Activated T-cell treated with anti-CD3 and anti-CD28 coated beads for 24 hours (primary cell): ENCODE results near the gene PUS1.
"Not testable (repeated sequence)": the region's sequence is repeated elsewhere in the genome, so short reads cannot be mapped to it uniquely, and the experiment has no call there.

ENCODE experiments used
- DNase-seq: peaks from one replicate; pipeline ENCODE4 v3.0.0-alpha.2; 2020; ENCODE audit warnings: low read depth

The PUS1 gene

GRCh38 chr12:131960590-131961325, 31.7 kb downstream of the PUS1 start:
- not testable (repeated sequence) for DNase-seq

DNA sequence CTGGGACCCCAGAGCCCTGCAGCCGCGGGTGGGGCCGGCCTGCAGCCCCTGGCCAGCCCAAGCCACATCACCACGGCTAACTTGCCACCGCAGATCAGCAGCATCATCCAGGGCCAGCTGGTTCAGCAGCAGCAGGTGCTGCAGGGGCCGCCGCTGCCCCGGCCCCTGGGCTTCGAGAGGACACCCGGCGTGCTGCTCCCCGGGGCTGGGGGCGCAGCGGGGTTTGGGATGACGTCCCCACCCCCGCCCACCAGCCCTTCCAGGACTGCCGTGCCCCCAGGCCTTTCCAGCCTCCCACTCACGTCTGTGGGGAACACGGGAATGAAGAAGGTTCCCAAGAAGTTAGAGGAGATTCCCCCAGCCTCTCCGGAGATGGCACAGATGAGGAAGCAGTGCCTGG, 32.3 kb downstream of the PUS1 start:
- not testable (repeated sequence) for DNase-seq

DNA sequence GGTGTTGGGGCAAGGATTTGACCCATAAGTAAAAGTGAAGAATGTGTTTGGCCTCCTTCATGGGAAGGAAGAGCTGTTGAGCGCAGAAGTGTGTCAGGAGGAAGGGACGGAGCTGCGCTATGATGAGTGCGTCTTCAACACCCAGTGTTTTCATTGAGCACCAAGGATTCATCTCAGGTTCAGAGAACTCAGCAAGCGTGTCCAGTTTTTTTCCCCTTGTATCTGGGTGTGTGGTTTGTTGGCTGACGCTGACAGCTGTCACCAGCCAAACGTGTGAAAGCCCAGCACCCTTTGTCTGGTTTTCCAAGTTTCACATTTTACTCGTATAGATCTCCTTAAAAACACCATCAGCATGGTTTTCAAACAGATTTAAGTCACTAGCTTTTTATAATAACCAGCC, 33.0 kb downstream of the PUS1 start:
- no peak for DNase-seq

- DNase-seq, result no peak
These were observed 34.3 kb downstream of the PUS1 start for GRCh38 chr12:131963381-131963780.

DNA sequence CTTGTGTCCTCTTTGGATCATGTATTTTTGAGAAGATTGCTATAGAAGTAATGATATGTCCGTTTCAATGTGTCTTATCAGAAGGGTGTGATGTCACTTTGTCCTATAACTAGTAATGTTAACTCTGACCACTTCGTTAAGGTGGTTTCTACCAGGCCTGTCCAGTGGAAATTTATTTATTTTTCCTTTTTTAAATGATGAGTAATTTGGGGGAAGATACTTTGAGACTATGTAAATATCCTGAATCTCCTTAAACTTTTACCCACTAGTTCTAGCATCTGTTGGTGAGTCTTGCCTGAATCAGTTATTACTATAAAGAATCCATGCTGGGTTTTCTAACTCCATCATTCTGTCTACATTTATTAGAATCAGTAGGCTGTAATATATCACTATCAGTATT, 36.0 kb downstream of the PUS1 start:
- no peak for DNase-seq

DNA sequence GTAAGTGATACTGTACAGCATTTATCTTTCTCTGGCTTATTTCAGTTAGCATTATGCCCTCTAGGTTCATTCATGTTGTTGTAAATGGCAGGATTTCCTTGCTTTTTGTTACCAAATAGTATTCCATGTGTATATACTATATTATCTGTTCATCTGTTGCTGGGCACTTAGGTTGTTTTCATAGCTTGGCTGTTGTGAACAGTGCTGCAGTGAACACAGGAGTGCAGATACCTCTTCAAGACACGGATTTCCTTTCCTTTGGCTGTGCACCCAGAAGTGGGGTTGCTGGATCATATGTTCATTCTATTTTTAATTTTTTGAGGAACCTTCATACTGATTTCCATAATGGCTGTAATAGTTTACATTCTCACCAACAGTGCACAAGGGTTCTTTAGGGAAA, 42.1 kb downstream of the PUS1 start:
- DNase-seq, result no peak

- DNase-seq, result no peak
These were observed 46.2 kb downstream of the PUS1 start for GRCh38 chr12:131975228-131975627.

- no peak for DNase-seq
These were observed 50.5 kb downstream of the PUS1 start for GRCh38 chr12:131979606-131980005.

- DNase-seq, result no peak
These were observed 51.2 kb downstream of the PUS1 start for GRCh38 chr12:131980263-131980662.

- no peak for DNase-seq
These were observed 52.3 kb downstream of the PUS1 start for GRCh38 chr12:131981388-131981787.

DNA sequence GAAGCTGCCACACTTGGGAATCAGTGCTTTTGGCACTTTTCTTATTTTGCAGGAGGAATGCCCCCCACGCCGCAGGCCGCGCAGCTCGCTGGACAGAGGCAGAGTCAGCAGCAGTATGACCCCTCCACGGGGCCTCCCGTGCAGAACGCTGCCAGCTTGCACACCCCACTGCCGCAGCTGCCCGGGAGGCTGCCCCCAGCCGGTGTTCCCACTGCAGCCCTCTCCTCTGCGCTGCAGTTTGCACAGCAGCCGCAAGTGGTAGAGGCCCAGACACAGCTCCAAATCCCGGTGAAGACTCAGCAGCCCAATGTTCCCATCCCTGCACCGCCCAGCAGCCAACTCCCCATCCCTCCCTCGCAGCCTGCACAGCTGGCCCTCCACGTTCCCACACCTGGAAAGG, 53.0 kb downstream of the PUS1 start:
- no peak for DNase-seq

GRCh38 chr12:131983026-131983425, 54.0 kb downstream of the PUS1 start:
- DNase-seq, result no peak

DNA sequence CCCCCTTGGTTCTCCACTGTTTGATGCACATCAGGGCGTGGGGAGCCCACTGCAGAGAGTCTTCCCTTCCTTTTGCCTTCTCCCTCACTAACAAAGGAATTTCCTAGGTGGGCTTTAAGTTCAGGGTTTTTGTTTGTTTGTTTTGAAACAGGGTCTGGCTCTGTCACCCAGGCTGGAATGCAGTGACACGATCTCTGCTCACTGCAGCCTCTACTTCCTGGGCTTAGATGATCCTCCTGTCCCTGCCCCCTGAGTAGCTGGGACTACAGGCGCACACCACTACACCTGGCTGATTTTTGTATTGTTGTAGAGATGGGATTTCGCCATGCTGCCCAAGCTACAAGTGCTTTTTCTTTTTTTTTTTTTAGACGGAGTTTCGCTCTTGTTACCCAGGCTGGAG, 54.5 kb downstream of the PUS1 start:
- no peak for DNase-seq

DNA sequence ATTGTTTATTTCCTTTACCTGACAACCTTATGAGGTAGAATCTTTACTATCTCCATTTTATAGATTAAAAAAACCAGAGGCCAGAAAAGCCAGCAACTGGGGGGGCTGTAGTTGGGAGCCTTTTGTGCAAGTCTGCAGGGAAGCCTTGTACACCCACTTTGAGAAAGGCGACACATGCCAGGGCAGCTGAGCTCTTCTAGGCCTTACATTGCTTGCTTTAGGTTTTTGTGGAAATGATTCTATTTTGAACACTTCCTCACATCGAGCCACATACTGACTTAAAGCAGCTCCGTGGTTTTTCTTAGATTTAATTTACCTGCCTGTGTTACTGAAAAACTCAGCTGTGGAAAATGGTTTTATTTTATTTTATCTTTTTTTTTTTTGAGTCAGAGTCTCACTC, 55.3 kb downstream of the PUS1 start:
- DNase-seq, result no peak

DNA sequence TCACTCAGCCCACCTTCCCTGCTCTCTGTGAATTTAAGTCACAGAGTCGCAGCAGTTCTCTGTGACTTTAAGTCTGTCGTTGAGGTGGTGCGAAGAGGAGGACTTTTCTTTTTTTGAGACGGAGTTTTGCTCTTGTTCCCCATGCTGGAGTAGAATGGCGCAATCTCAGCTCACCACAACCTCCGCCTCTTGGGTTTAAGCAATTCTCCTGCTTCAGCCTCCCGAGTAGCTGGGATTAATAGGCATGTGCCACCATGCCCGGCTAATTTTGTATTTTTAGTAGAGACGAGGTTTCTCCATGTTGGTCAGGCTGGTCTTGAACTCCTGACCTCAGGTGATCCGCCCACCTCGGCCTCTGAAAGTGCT, 56.4 kb downstream of the PUS1 start:
- DNase-seq, result not testable (repeated sequence)

DNA sequence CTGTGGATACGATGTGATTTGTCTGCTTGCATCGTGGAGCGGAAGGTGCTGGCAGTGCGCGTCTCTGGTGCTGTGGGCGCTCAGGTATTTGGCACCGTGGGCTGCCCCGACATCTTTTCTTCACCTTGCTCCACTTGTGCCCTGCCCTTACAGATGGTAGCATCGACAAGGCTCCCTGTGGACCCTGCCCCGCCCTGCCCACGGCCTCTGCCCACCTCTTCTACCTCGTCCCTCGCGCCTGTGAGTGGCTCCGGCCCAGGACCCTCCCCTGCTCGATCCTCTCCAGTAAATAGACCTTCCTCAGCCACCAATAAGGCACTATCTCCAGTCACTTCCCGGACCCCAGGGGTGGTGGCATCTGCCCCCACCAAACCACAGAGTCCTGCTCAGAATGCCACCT, 57.3 kb downstream of the PUS1 start:
- no peak for DNase-seq

GRCh38 chr12:131986910-131987309, 57.8 kb downstream of the PUS1 start:
- DNase-seq, result no peak

- DNase-seq, result no peak
These were observed 58.5 kb downstream of the PUS1 start for GRCh38 chr12:131987552-131987951.

- DNase-seq, result no peak
These were observed 59.1 kb downstream of the PUS1 start for GRCh38 chr12:131988054-131988796.

DNA sequence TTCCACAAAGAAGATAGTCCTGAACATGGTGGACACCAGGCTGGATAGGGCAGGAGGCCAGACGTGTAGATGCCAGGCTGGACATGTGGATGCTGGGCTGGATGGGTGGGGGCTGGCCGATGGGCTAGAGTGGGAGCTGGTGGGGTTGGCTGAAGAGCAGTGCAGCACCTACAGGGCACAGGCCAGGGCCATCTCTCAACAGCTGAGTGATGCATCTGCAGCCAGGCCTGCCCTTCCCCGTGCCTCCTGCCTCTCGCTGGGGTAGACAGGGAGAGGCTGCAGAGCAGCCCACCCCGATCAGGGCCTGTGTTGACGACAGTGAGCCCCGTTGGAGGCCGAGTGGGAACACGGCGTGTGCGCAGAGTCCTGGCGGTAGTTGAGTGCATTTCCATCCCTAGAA, 59.9 kb downstream of the PUS1 start:
- DNase-seq, result no peak

- DNase-seq, result no peak
These were observed 61.2 kb downstream of the PUS1 start for GRCh38 chr12:131990066-131990979.

GRCh38 chr12:131990980-131991305, 61.9 kb downstream of the PUS1 start:
- DNase-seq, result no peak
